HG02885 (cell line): ENCODE data around the gene KCND1.

ENCODE experiments used
- ATAC-seq: cut with Tn5 transposase; IDR thresholded peaks from one replicate; pipeline ENCODE4 v1.9.1; 2021; ENCODE audit warnings: mild to moderate bottlenecking; ENCODE audit not compliant: unreplicated experiment, poor library complexity

KCND1 gene

GRCh38 chrX:48975541-48975940 is 3.9 kb upstream of the KCND1 start:
- ATAC-seq, result no peak

- ATAC-seq, result no peak
These were observed 3.4 kb upstream of the KCND1 start for GRCh38 chrX:48975041-48975440.

- ATAC-seq, result no peak
These were observed 2.9 kb upstream of the KCND1 start for GRCh38 chrX:48974574-48974973.

- no peak for ATAC-seq
These were observed 2.4 kb upstream of the KCND1 start for GRCh38 chrX:48974033-48974432.

GRCh38 chrX:48972220-48973164 is 848 bp upstream of the KCND1 start:
- ATAC-seq, result no peak

- ATAC-seq, result no peak
These were observed 2.2 kb downstream of the KCND1 start for GRCh38 chrX:48969471-48969870.

- no peak for ATAC-seq
These were observed 3.3 kb downstream of the KCND1 start for GRCh38 chrX:48968377-48968776.

GRCh38 chrX:48966796-48967579 is 4.7 kb downstream of the KCND1 start:
- no peak for ATAC-seq

- ATAC-seq, result no peak
These were observed 5.7 kb downstream of the KCND1 start for GRCh38 chrX:48965959-48966358.

- no peak for ATAC-seq
These were observed 10.0 kb downstream of the KCND1 start for GRCh38 chrX:48961585-48962091.

- no peak for ATAC-seq
These were observed 11.4 kb downstream of the KCND1 start for GRCh38 chrX:48960291-48960690.

GRCh38 chrX:48958635-48959094 is 13.0 kb downstream of the KCND1 start:
- ATAC-seq, result no peak

GRCh38 chrX:48957827-48958634 is 13.6 kb downstream of the KCND1 start:
- peak; percentile 85 for ATAC-seq

- peak; percentile 42 for ATAC-seq
These were observed 14.2 kb downstream of the KCND1 start, which contains the start of gene OTUD5 for GRCh38 chrX:48957477-48957826. OTUD5 (minus strand) TSS chrX:48957607; CDS start chrX:48957570, 37 bp downstream.

GRCh38 chrX:48956728-48957414 is 14.8 kb downstream of the KCND1 start:
- peak; percentile 1 for ATAC-seq

- no peak for ATAC-seq
These were observed 23.1 kb downstream of the KCND1 start for GRCh38 chrX:48948589-48948988.

- peak; percentile 66 for ATAC-seq
These were observed 25.9 kb downstream of the KCND1 start for GRCh38 chrX:48945517-48946348.

GRCh38 chrX:48942895-48943294 is 28.7 kb downstream of the KCND1 start:
- no peak for ATAC-seq
